Endothelial cell of umbilical vein (primary cell): ENCODE data around the gene RABGAP1. TPM values are rescaled to one million over a fixed set of nuclear protein-coding genes. Genes with fewer than 3 reads are reported as not detected.

ENCODE experiments used
- BruUV-seq: library from RNA; stranded (reverse); fragments of 400-500 nt; replicated peaks from 2 replicates; lab custom pipeline; 2021; lab: Mats Ljungman, UMichigan
- CTCF ChIA-PET: fragments of 300-600, 350-600 bp; sonication (Branson Sonifier 250); formaldehyde crosslinking; loops from one replicate; lab custom pipeline; 2021; ENCODE audit warnings: antibody characterized with exemption, inconsistent platforms; lab: Charles Lee
- POLR2A ChIA-PET: fragments of 300-600, 350-600 bp; sonication (Branson Sonifier 250); formaldehyde crosslinking; loops from one replicate; lab custom pipeline; 2021; ENCODE audit warnings: antibody characterized with exemption, inconsistent platforms; lab: Charles Lee
- DNase-seq: peaks from one replicate; pipeline ENCODE4 v3.0.0-alpha.2; 2011; ENCODE audit warnings: low read depth, low spot score
- FAIRE-seq: peaks from 2 replicates; lab custom pipeline; 2011; peaks lifted over from hg19 to GRCh38; lab: Jason Lieb, UNC
- H2AFZ ChIP-seq: 2 replicates; pipeline ENCODE4 v1.6.0; 2012; ENCODE audit warnings: low read depth, low read length, control low read depth, inconsistent platforms
- H3K27ac ChIP-seq: 2 replicates; pipeline ENCODE4 v1.5.1; 2011; ENCODE audit warnings: low read depth, mild to moderate bottlenecking, control low read depth, low read length, moderate library complexity; ENCODE audit not compliant: insufficient read depth
- H3K27me3 ChIP-seq, 2 experiments: 2 replicates each; pipeline versions ENCODE4 v1.6.0 to v1.6.1; 2011; ENCODE audit warnings: low read length in 2 of 2, mixed read lengths in 1 of 2; ENCODE audit not compliant: control insufficient read depth in 2 of 2, insufficient read depth in 2 of 2
- H3K36me3 ChIP-seq, 2 experiments: 2 replicates in 1 of 2; 3 replicates in 1 of 2; pipeline ENCODE4 v1.5.1; 2011; ENCODE audit warnings: low read length in 2 of 2, mild to moderate bottlenecking in 1 of 2, moderate library complexity in 1 of 2; ENCODE audit not compliant: control insufficient read depth in 2 of 2, insufficient read depth in 2 of 2; ENCODE audit errors: extremely low read depth in 1 of 2
- H3K4me1 ChIP-seq: 3 replicates; pipeline ENCODE4 v1.5.1; 2011; ENCODE audit warnings: mild to moderate bottlenecking, low read length; ENCODE audit not compliant: control insufficient read depth, insufficient read depth; ENCODE audit errors: extremely low read depth
- H3K4me2 ChIP-seq: 2 replicates; pipeline ENCODE4 v1.6.1; 2011; ENCODE audit warnings: low read length, control low read depth, mixed read lengths; ENCODE audit not compliant: insufficient read depth
- H3K4me3 ChIP-seq, 3 experiments: fragments of 200-600 bp in 1 of 3; sonication (generic), shearing (Covaris generic) in 1 of 3; replicated peaks in 1 of 3; 2 replicates each; pipeline ENCODE4 v1.5.1; 2011 to 2016; ENCODE audit warnings: control low read depth in 3 of 3, low read length in 3 of 3, mild to moderate bottlenecking in 2 of 3, inconsistent platforms in 1 of 3, low read depth in 1 of 3, moderate library complexity in 1 of 3; ENCODE audit not compliant: insufficient read depth in 1 of 3
- H3K79me2 ChIP-seq: 2 replicates; pipeline ENCODE4 v1.6.0; 2012; ENCODE audit warnings: low read length, inconsistent platforms; ENCODE audit not compliant: control insufficient read depth, insufficient read depth
- H3K9ac ChIP-seq: replicated peaks from 2 replicates; pipeline ENCODE3; 2011; ENCODE audit warnings: low read length, control low read depth; ENCODE audit not compliant: insufficient read depth; ENCODE audit errors: extremely low read depth
- H3K9me1 ChIP-seq: replicated peaks from 3 replicates; pipeline ENCODE4 v1.6.0; 2011; ENCODE audit warnings: mild to moderate bottlenecking, low read length; ENCODE audit not compliant: control insufficient read depth, insufficient read depth; ENCODE audit errors: extremely low read depth
- H3K9me3 ChIP-seq: replicated peaks from 2 replicates; pipeline ENCODE4 v1.5.1; 2012; ENCODE audit warnings: low read length, inconsistent platforms; ENCODE audit not compliant: control insufficient read depth, insufficient read depth
- H4K20me1 ChIP-seq: replicated peaks from 2 replicates; pipeline ENCODE3; 2011; ENCODE audit warnings: mild to moderate bottlenecking, low read length; ENCODE audit not compliant: control insufficient read depth, insufficient read depth; ENCODE audit errors: extremely low read depth
- EZH2 ChIP-seq: IDR thresholded peaks from 2 replicates; pipeline ENCODE4 v1.6.1; 2012; ENCODE audit warnings: borderline replicate concordance, low read depth, mild to moderate bottlenecking, moderate library complexity, low read length, inconsistent platforms; ENCODE audit not compliant: severe bottlenecking
- FOS ChIP-seq: IDR thresholded peaks from 2 replicates; pipeline ENCODE4 v1.6.1; 2011; ENCODE audit warnings: mild to moderate bottlenecking, low read length, moderate library complexity, borderline replicate concordance; ENCODE audit not compliant: insufficient read depth
- GATA2 ChIP-seq: IDR thresholded peaks from 2 replicates; pipeline ENCODE4 v1.7.0; 2011; ENCODE audit warnings: low read depth, mild to moderate bottlenecking, moderate library complexity, mixed read lengths, low read length; ENCODE audit not compliant: insufficient read length, insufficient read depth
- JUN ChIP-seq: IDR thresholded peaks from 2 replicates; pipeline ENCODE4 v1.6.1; 2011; ENCODE audit warnings: borderline replicate concordance, low read depth; ENCODE audit not compliant: insufficient read length, insufficient read depth
- MYC ChIP-seq: IDR thresholded peaks from one replicate; pipeline ENCODE4 v1.6.1; 2011; ENCODE audit warnings: mild to moderate bottlenecking, low read depth, low read length
- POLR2A ChIP-seq: IDR thresholded peaks from 2 replicates; pipeline ENCODE4 v1.6.1; 2012; ENCODE audit warnings: low read depth, mild to moderate bottlenecking, control low read depth, low read length
- POLR2AphosphoS5 ChIP-seq: IDR thresholded peaks from 2 replicates; pipeline ENCODE4 v1.6.1; 2012; ENCODE audit warnings: low read depth, mild to moderate bottlenecking, control low read depth, low read length, moderate library complexity; ENCODE audit not compliant: insufficient read depth
- dilution Hi-C: fragments of 300-500 bp; cut with MboI; formaldehyde crosslinking; loops from one replicate; pipeline ENCODE4 v1.15.0; 2019; ENCODE audit warnings: low sequenced_read_pairs; ENCODE audit not compliant: extremely low pct_ligation_motif_present
- intact Hi-C: fragments of 100-400 bp; cut with micrococcal nuclease; formaldehyde crosslinking; loops from one replicate; pipeline ENCODE4 v1.10.0; 2022
- polyA plus RNA-seq, 4 experiments: library from polyadenylated mRNA; depleted of rRNA in 3 of 4; stranded (reverse) in 3 of 4; unstranded in 1 of 4; fragments of >200 nt; gene quantifications; 2 replicates each; pipeline versions ENCODE4 v1.2.1 to v1.2.3, GENCODE V29; 2011 to 2012; ENCODE audit warnings: missing spikeins in 1 of 4
- total RNA-seq: library from RNA; stranded (reverse); gene quantifications from 2 replicates; pipeline ENCODE4 v1.2.3, GENCODE V29; 2021
- TF ChIP-seq, protein P1 (sequence below), 2 donors: IDR thresholded peaks; 1 replicate in 1 of 2; 2 replicates in 1 of 2; pipeline ENCODE4 v1.5.1; 2011; ENCODE audit warnings: low read length in 2 of 2, mild to moderate bottlenecking in 2 of 2, moderate library complexity in 2 of 2, control low read depth in 1 of 2, inconsistent platforms in 1 of 2, low read depth in 1 of 2; ENCODE audit not compliant: insufficient read depth in 1 of 2; ENCODE audit errors: extremely low read depth in 1 of 2
- TF ChIP-seq, protein P2 (sequence below): IDR thresholded peaks from 2 replicates; pipeline ENCODE4 v1.6.1; 2011; ENCODE audit not compliant: insufficient read depth, insufficient read length

RABGAP1 gene
- total and polyA plus RNA-seq, 2 donors (not counting 3 experiments of a cell fraction or from before 2014, with no cell fraction given), result 19.0 to 53.6 TPM

DNA sequence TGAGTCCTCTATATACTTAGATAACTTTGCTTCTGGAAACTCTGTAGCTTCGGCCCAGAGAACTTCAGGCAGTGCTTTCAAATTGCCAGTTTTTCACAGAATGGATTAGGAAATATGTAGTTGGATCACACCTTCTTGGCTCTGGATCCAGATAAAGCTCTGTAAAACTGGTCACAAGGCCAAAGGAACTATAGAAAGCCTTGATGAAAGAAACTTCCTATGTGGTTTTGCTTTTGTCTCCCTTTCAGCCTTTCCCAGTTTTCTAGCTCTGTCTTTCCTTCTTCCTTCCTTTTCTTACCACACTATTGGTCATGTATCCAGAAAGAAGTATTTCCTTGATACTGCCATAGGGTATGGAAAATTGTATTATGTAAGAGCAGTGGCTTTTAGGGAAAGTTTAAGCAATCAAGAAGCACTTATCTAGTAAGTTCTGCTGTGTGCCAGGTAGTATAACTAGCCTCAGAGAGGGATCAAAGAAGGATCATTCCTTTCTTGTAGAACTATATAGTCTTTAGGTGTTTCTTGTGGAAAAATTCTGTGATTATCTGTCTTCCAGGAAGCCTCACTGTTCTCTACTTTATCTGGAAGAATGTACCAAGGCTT, 98.9 kb downstream of the RABGAP1 start:
- no peaks in the 10 kb centered on the region for H3K9me1 ChIP-seq
- intact Hi-C loops (no loop called here), dilution Hi-C loops (no loop called here)
- H3K27me3 ChIP-seq, result no peaks in the 10 kb centered on the region
- DNase-seq (peak; percentile 37), FAIRE-seq (no peak)
- ChIA-PET CTCF (interaction anchor here (1.1 to 1.5 kb wide), 2 partner anchors 9 to 14 kb away, joined by 3 to 4 read pairs; no protein-coding TSS in a partner anchor), POLR2A (no interaction called here)
- H3K27ac ChIP-seq, result no peak overlapping the region
- no peaks in the 10 kb centered on the region for H3K9me3 ChIP-seq
- H4K20me1 ChIP-seq, result no peaks in the 10 kb centered on the region
- BruUV-seq, result no TSS peak
- no peak overlapping the region for H3K4me3 ChIP-seq
- H2AFZ ChIP-seq, result no peak overlapping the region
- no peaks in the 10 kb centered on the region for H3K79me2 ChIP-seq
- H3K36me3 ChIP-seq, result peaks cover under 1 to 3% of the 10 kb centered on the region in 2 experiments
- H3K4me2 ChIP-seq, result no peak overlapping the region
- H3K4me1 ChIP-seq, result peaks cover 5% of the 10 kb centered on the region
- TF ChIP-seq GATA2 (no peak), FOS (no peak), JUN (no peak), POLR2A (no peak), POLR2AphosphoS5 (no peak), MYC (no peak), EZH2 (no peak)
- TF ChIP-seq, protein P1, sequence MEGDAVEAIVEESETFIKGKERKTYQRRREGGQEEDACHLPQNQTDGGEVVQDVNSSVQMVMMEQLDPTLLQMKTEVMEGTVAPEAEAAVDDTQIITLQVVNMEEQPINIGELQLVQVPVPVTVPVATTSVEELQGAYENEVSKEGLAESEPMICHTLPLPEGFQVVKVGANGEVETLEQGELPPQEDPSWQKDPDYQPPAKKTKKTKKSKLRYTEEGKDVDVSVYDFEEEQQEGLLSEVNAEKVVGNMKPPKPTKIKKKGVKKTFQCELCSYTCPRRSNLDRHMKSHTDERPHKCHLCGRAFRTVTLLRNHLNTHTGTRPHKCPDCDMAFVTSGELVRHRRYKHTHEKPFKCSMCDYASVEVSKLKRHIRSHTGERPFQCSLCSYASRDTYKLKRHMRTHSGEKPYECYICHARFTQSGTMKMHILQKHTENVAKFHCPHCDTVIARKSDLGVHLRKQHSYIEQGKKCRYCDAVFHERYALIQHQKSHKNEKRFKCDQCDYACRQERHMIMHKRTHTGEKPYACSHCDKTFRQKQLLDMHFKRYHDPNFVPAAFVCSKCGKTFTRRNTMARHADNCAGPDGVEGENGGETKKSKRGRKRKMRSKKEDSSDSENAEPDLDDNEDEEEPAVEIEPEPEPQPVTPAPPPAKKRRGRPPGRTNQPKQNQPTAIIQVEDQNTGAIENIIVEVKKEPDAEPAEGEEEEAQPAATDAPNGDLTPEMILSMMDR (IDR thresholded peaks at IDR 0.05; ENCODE audit: extremely low read depth in 1 of 2, insufficient read depth in 1 of 2, low read depth in 1 of 2, low read length in 2 of 2), result no peak
- TF ChIP-seq, protein P2, sequence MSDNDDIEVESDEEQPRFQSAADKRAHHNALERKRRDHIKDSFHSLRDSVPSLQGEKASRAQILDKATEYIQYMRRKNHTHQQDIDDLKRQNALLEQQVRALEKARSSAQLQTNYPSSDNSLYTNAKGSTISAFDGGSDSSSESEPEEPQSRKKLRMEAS, result no peak
- no peak overlapping the region for H3K9ac ChIP-seq
